Fibroblast of lung (primary cell): ENCODE data around the gene USO1. TPM values are rescaled to one million over a fixed set of nuclear protein-coding genes. Genes with fewer than 3 reads are reported as not detected.

Experiments
- DNase-seq, 2 donors: peaks; one replicate each; pipeline versions ENCODE4 v3.0.0 to v3.0.0-alpha.2; 2010; ENCODE audit warnings: low read depth in 2 of 2
- H2AFZ ChIP-seq: 2 replicates; pipeline ENCODE4 v1.5.1; 2012; ENCODE audit warnings: low read length, control low read depth, inconsistent platforms
- H3K27ac ChIP-seq: 2 replicates; pipeline ENCODE4 v1.5.1; 2011; ENCODE audit warnings: low read length, control low read depth; ENCODE audit not compliant: insufficient read depth
- H3K27me3 ChIP-seq: 2 replicates; pipeline ENCODE4 v1.5.1; 2011; ENCODE audit warnings: mild to moderate bottlenecking, low read length; ENCODE audit not compliant: control insufficient read depth, insufficient read depth
- H3K36me3 ChIP-seq: 2 replicates; pipeline ENCODE4 v1.5.1; 2011; ENCODE audit warnings: low read length; ENCODE audit not compliant: control insufficient read depth, insufficient read depth
- H3K4me1 ChIP-seq: 2 replicates; pipeline ENCODE4 v1.5.1; 2011; ENCODE audit warnings: low read length; ENCODE audit not compliant: control insufficient read depth, insufficient read depth; ENCODE audit errors: extremely low read depth
- H3K4me2 ChIP-seq: 2 replicates; pipeline ENCODE4 v1.5.1; 2011; ENCODE audit warnings: low read length, control low read depth; ENCODE audit not compliant: insufficient read depth; ENCODE audit errors: extremely low read depth
- H3K4me3 ChIP-seq, 4 experiments: fragments of 200-600 bp in 1 of 4; sonication (generic) in 1 of 4; replicated peaks in 1 of 4; 2 replicates each; pipeline ENCODE4 v1.5.1; 2011 to 2016; ENCODE audit warnings: low read length in 4 of 4, low read depth in 3 of 4, mild to moderate bottlenecking in 3 of 4, control low read depth in 2 of 4, inconsistent platforms in 1 of 4, mixed read lengths in 1 of 4; ENCODE audit not compliant: insufficient read depth in 1 of 4; ENCODE audit errors: control extremely low read depth in 1 of 4
- H3K79me2 ChIP-seq: 2 replicates; pipeline ENCODE4 v1.5.1; 2012; ENCODE audit warnings: mild to moderate bottlenecking, low read length, inconsistent platforms; ENCODE audit not compliant: control insufficient read depth, insufficient read depth
- H3K9ac ChIP-seq: 2 replicates; pipeline ENCODE4 v1.5.1; 2011; ENCODE audit warnings: mild to moderate bottlenecking, low read length, control low read depth; ENCODE audit not compliant: insufficient read depth
- H3K9me3 ChIP-seq: 2 replicates; pipeline ENCODE4 v1.5.1; 2012; ENCODE audit warnings: low read depth, low read length; ENCODE audit not compliant: control insufficient read depth, insufficient read depth
- H4K20me1 ChIP-seq: 2 replicates; pipeline ENCODE4 v1.5.1; 2011; ENCODE audit warnings: low read length; ENCODE audit not compliant: control insufficient read depth, insufficient read depth; ENCODE audit errors: extremely low read depth
- EZH2 ChIP-seq: IDR thresholded peaks from 2 replicates; pipeline ENCODE4 v1.5.1; 2012; ENCODE audit warnings: low read length, control low read depth, mild to moderate bottlenecking; ENCODE audit errors: missing control alignments
- polyA plus RNA-seq, 2 donors: library from polyadenylated mRNA; depleted of rRNA in 1 of 2; stranded (reverse) in 1 of 2; unstranded in 1 of 2; fragments of >200 nt; gene quantifications; 2 replicates each; pipeline ENCODE4 v1.2.1, GENCODE V29; 2011 to 2012; ENCODE audit warnings: missing spikeins in 1 of 2
- total RNA-seq: library from RNA; depleted of rRNA; stranded (reverse); fragments of >200 nt; gene quantifications from 2 replicates; pipeline ENCODE4 v1.2.1, GENCODE V29; 2014
- TF ChIP-seq, protein P1 (sequence below), 2 donors: IDR thresholded peaks in 1 of 2; conservative IDR thresholded peaks in 1 of 2; 1 replicate in 1 of 2; 2 replicates in 1 of 2; pipeline ENCODE4 v1.5.1; 2011 to 2012; ENCODE audit warnings: low read length in 2 of 2, control low read depth in 1 of 2, inconsistent platforms in 1 of 2, low read depth in 1 of 2, mild to moderate bottlenecking in 1 of 2

USO1 gene
- total and polyA plus RNA-seq, 2 donors (not counting 1 experiment from before 2014, with no cell fraction given) = 123 to 130 TPM

DNA sequence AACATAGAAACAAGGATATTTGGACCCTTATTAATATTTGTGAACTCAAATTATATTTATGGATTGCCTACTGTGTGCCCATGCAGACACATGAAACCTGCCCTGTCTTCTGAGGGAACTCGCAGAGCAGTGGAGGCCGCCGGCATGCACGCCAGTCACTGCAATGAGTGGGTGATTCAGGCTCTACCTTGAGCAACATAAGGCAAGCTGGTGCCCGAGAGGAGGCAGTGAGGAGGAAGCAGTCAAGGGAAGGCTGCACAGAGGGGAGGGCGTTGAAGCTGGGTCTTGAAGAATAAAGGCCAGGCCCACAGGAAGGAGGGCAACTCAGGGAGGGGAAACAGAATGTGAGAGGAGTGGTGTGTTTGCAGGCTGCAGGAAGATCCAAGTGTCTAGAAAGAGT, 125.1 kb downstream of the USO1 start:
- Histone ChIP-seq H3K4me3 (no peak overlapping the region), H3K9me3 (no peaks in the 10 kb centered on the region), H3K79me2 (no peaks in the 10 kb centered on the region), H3K4me2 (no peak overlapping the region), H3K4me1 (peaks cover 9% of the 10 kb centered on the region), H2AFZ (peak overlapping the region; percentile 29), H3K27me3 (no peaks in the 10 kb centered on the region), H3K27ac (no peak overlapping the region), H3K9ac (no peak overlapping the region), H4K20me1 (no peaks in the 10 kb centered on the region), H3K36me3 (no peaks in the 10 kb centered on the region)
- DNase-seq = peak in 1 of 2 donors; percentile 19
- TF ChIP-seq, protein P1, sequence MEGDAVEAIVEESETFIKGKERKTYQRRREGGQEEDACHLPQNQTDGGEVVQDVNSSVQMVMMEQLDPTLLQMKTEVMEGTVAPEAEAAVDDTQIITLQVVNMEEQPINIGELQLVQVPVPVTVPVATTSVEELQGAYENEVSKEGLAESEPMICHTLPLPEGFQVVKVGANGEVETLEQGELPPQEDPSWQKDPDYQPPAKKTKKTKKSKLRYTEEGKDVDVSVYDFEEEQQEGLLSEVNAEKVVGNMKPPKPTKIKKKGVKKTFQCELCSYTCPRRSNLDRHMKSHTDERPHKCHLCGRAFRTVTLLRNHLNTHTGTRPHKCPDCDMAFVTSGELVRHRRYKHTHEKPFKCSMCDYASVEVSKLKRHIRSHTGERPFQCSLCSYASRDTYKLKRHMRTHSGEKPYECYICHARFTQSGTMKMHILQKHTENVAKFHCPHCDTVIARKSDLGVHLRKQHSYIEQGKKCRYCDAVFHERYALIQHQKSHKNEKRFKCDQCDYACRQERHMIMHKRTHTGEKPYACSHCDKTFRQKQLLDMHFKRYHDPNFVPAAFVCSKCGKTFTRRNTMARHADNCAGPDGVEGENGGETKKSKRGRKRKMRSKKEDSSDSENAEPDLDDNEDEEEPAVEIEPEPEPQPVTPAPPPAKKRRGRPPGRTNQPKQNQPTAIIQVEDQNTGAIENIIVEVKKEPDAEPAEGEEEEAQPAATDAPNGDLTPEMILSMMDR (conservative IDR thresholded peaks at IDR 0.05 in 1 of 2, IDR thresholded peaks at IDR 0.05 in 1 of 2; ENCODE audit: low read depth in 1 of 2, low read length in 2 of 2) = no peak
- TF ChIP-seq EZH2 = no peak

DNA sequence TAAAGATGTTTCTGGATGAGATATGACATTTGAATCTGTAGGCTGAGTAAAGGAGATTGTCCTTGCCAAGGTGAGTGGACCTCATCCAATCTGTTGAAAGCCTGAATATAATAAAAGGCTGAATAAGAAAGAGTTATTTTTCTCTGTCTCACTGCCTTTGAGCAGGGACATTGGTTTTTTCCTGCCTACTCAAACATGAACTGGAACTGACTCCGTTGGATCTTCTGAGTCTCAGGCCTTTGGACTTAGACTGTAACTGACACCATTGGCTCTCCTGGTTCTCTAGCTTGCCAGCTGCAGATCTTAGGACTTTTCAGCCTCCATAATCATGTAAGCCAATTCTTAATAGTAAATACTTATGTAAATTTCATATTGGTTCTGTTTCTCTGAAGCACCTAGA, 134.3 kb downstream of the USO1 start:
- H3K27me3 ChIP-seq = peaks cover 2% of the 10 kb centered on the region
- no peaks in the 10 kb centered on the region for H3K79me2 ChIP-seq
- H3K36me3 ChIP-seq = no peaks in the 10 kb centered on the region
- no peak overlapping the region for H3K9ac ChIP-seq
- no peak overlapping the region for H3K27ac ChIP-seq
- no peak overlapping the region for H3K4me3 ChIP-seq
- H4K20me1 ChIP-seq = no peaks in the 10 kb centered on the region
- H2AFZ ChIP-seq = no peak overlapping the region
- H3K4me2 ChIP-seq = no peak overlapping the region
- DNase-seq = no peak
- no peaks in the 10 kb centered on the region for H3K9me3 ChIP-seq
- H3K4me1 ChIP-seq = no peaks in the 10 kb centered on the region
- TF ChIP-seq EZH2 = no peak
- TF ChIP-seq, protein P1 (conservative IDR thresholded peaks at IDR 0.05 in 1 of 2, IDR thresholded peaks at IDR 0.05 in 1 of 2; ENCODE audit: low read depth in 1 of 2, low read length in 2 of 2) = no peak

DNA sequence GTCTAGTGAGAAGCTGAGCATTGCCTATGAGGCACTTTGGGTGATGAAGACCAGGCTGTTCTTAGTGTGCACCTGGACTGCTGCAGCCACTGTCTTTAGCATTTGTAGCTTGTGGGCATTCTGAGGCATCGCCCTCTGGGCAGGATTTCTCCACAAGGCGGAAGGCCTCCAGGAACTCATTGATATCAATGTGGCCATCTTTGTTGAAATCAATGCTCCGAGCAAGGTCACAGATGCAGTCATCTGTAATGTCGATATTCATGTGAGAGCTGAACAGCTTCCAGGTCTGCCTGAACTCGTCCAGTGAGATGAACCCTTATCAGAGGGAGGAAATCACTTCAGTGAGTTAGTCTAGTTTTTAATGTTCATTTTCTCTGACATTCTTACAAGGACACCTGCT, 136.2 kb downstream of the USO1 start:
- no peak for DNase-seq
- TF ChIP-seq, protein P1 (conservative IDR thresholded peaks at IDR 0.05 in 1 of 2, IDR thresholded peaks at IDR 0.05 in 1 of 2; ENCODE audit: low read depth in 1 of 2, low read length in 2 of 2) = no peak
- TF ChIP-seq EZH2 = no peak
- no peaks in the 10 kb centered on the region for H3K36me3 ChIP-seq

More for the DNA sequence above, 136.2 kb downstream of the USO1 start:
- Histone ChIP-seq H3K9ac (no peak overlapping the region), H3K79me2 (no peaks in the 10 kb centered on the region), H3K27ac (no peak overlapping the region), H3K27me3 (peaks cover 2% of the 10 kb centered on the region), H3K4me3 (no peak overlapping the region), H3K4me1 (no peaks in the 10 kb centered on the region), H3K9me3 (no peaks in the 10 kb centered on the region), H3K4me2 (no peak overlapping the region), H2AFZ (no peak overlapping the region), H4K20me1 (no peaks in the 10 kb centered on the region)

Other genes starting within 250 kb of the USO1 start
- 33.1 and 34.5 TPM in 2 replicates for gene RCHY1, start 210.2 kb upstream of the USO1 start, total RNA-seq
- gene RCHY1, start 210.2 kb upstream of the USO1 start, polyA plus RNA-seq = 41.9 and 49.3 TPM in 2 replicates
- 14.1 and 18.8 TPM in 2 replicates for gene THAP6, start 210.1 kb upstream of the USO1 start, total RNA-seq
- gene THAP6, start 210.1 kb upstream of the USO1 start, polyA plus RNA-seq = 9.7 and 11.7 TPM in 2 replicates
- not detected in 2 replicates for gene ODAPH, start 168.5 kb upstream of the USO1 start, total RNA-seq
- not detected in 2 replicates for gene ODAPH, start 168.5 kb upstream of the USO1 start, polyA plus RNA-seq
- 1.8 and 2.3 TPM in 2 replicates for gene CDKL2, start 94.0 kb upstream of the USO1 start, total RNA-seq
- 0.40 and 0.44 TPM in 2 replicates for gene CDKL2, start 94.0 kb upstream of the USO1 start, polyA plus RNA-seq
- gene G3BP2, start 51.2 kb upstream of the USO1 start, total RNA-seq = 140 and 143 TPM in 2 replicates
- gene G3BP2, start 51.2 kb upstream of the USO1 start, polyA plus RNA-seq = 124 and 143 TPM in 2 replicates
- not detected in 2 replicates for gene PPEF2, start 177.9 kb downstream of the USO1 start, total RNA-seq
- not detected in 2 replicates for gene PPEF2, start 177.9 kb downstream of the USO1 start, polyA plus RNA-seq
- gene NAAA, start 216.4 kb downstream of the USO1 start, total RNA-seq = 15.9 and 50.7 TPM in 2 replicates
- gene NAAA, start 216.4 kb downstream of the USO1 start, polyA plus RNA-seq = 32.4 and 39.9 TPM in 2 replicates